Upper lobe of left lung (tissue), 6 donors: ENCODE results near the gene GPR17. TPM values are rescaled to one million over a fixed set of nuclear protein-coding genes. Genes with fewer than 3 reads are reported as not detected.

Experiments
- ATAC-seq, 2 donors: fragments of 200-7000 bp; cut with Tn5 transposase; one replicate each; pipeline ENCODE4 v1.9.1; 2022; ENCODE audit warnings: mild to moderate bottlenecking in 2 of 2, moderate library complexity in 2 of 2; ENCODE audit not compliant: low FRiP score in 2 of 2
- DNase-seq, 2 donors: peaks; one replicate each; pipeline ENCODE4 v3.0.0-alpha.2; 2019 to 2020
- H3K27ac ChIP-seq, 4 donors: fragments of 200-600 bp; sonication (generic); one replicate each; pipeline ENCODE4 v1.5.1; 2016 to 2019
- H3K27me3 ChIP-seq, 4 donors: fragments of 200-600 bp; sonication (generic); one replicate each; pipeline ENCODE4 v1.5.1; 2017 to 2019
- H3K36me3 ChIP-seq, 4 donors: fragments of 200-600 bp; sonication (generic); one replicate each; pipeline ENCODE4 v1.5.1; 2016 to 2019
- H3K4me1 ChIP-seq, 4 donors: fragments of 200-600 bp; sonication (generic); one replicate each; pipeline ENCODE4 v1.5.1; 2018 to 2019
- H3K4me3 ChIP-seq, 4 donors: fragments of 200-600 bp; sonication (generic); one replicate each; pipeline ENCODE4 v1.5.1; 2017 to 2019; ENCODE audit warnings: mild to moderate bottlenecking in 2 of 4, moderate library complexity in 1 of 4
- H3K9me3 ChIP-seq, 4 donors: fragments of 200-600 bp; sonication (generic); one replicate each; pipeline ENCODE4 v1.5.1; 2018 to 2019
- CTCF ChIP-seq, 6 experiments: fragments of 450-650 bp in 4 of 6; fragments of 200-600 bp in 2 of 6; sonication (generic) in 2 of 6; IDR thresholded peaks; one replicate each; pipeline ENCODE4 v1.5.1; 2016 to 2019; ENCODE audit warnings: antibody characterized with exemption in 6 of 6
- EP300 ChIP-seq, 4 donors: sonication (generic); formaldehyde crosslinking; IDR thresholded peaks; one replicate each; pipeline ENCODE4 v1.5.1; 2017; ENCODE audit warnings: antibody characterized with exemption in 4 of 4, control low read depth in 2 of 4
- POLR2A ChIP-seq, 4 donors: fragments of 450-650 bp; IDR thresholded peaks; one replicate each; pipeline ENCODE4 v1.5.1; 2016 to 2017; ENCODE audit warnings: antibody characterized with exemption in 4 of 4, mild to moderate bottlenecking in 2 of 4
- POLR2AphosphoS5 ChIP-seq, 2 donors: sonication (generic); formaldehyde crosslinking; IDR thresholded peaks; one replicate each; pipeline ENCODE4 v1.5.1; 2017; ENCODE audit warnings: antibody characterized with exemption in 2 of 2
- WGBS, 2 donors: methylation state at CpG; one replicate each; pipeline ENCODE4 v1.1.5; 2017 to 2018; 5-methylcytosine and 5-hydroxymethylcytosine counted together
- total RNA-seq, 6 donors: library from RNA; depleted of rRNA in 4 of 6; stranded (reverse); fragments of >200 nt in 4 of 6; gene quantifications; one replicate each; pipeline versions ENCODE4 v1.1.0 to v1.2.1, GENCODE V29; 2016 to 2021
- donor health status: DM: no; HTN: no; CAD: no; lungs with moderate emphysema.
- donor health status: DM: no; HTN: yes; CAD: no; lungs with severe emphysema.

Gene GPR17
- total RNA-seq, 6 donors from 2014 or later: 0.17 to 0.46 (median 0.24) TPM; not detected in 3

- ATAC-seq: peak; percentile 37 to 68
- TF ChIP-seq POLR2A (IDR thresholded peaks at IDR 0.05) (no peak), POLR2AphosphoS5 (IDR thresholded peaks at IDR 0.05) (no peak), CTCF (IDR thresholded peaks at IDR 0.05) (peak in 5 of 6 experiments; percentile 34 to 64 (median 51)), EP300 (IDR thresholded peaks at IDR 0.05) (no peak)
- Histone ChIP-seq H3K4me1 (peaks cover 11 to 17% (median 14%) of the 10 kb centered on the region in 4 donors), H3K27me3 (no peaks in the 10 kb centered on the region), H3K9me3 (peaks cover 0 to 5% (median 1%) of the 10 kb centered on the region in 4 donors), H3K4me3 (peak overlapping the region in 3 of 4 donors; percentile 26 to 44 (median 43)), H3K27ac (peak overlapping the region in 2 of 4 donors; percentile 34 to 50), H3K36me3 (no peaks in the 10 kb centered on the region)
- peak; percentile 77 to 85 for DNase-seq
- 35 to 57% methylated on average over 42 to 49 of the region's 52 CpGs for WGBS, 2 donors
Measured at GRCh38 chr2:127695491-127696472, 49.8 kb downstream of the GPR17 start.

GRCh38 chr2:127697482-127698180 lies 51.7 kb downstream of the GPR17 start:
- no peak for TF ChIP-seq EP300 (IDR thresholded peaks at IDR 0.05)
- TF ChIP-seq CTCF (IDR thresholded peaks at IDR 0.05): no peak
- TF ChIP-seq POLR2AphosphoS5 (IDR thresholded peaks at IDR 0.05): no peak
- TF ChIP-seq POLR2A (IDR thresholded peaks at IDR 0.05): no peak
- 90 to 97% methylated on average over 20 to 21 of the region's 21 CpGs for WGBS, 2 donors
- Histone ChIP-seq H3K27ac (no peak overlapping the region), H3K36me3 (no peaks in the 10 kb centered on the region), H3K4me1 (peaks cover 16 to 24% (median 20%) of the 10 kb centered on the region in 4 donors), H3K4me3 (no peak overlapping the region), H3K9me3 (no peaks in the 10 kb centered on the region), H3K27me3 (no peaks in the 10 kb centered on the region)
- ATAC-seq (no peak), DNase-seq (no peak)

- no peak overlapping the region for H3K27ac ChIP-seq
- 95% methylated on average over 27 of the region's 27 CpGs for WGBS, 2 donors
- DNase-seq (no peak), ATAC-seq (no peak)
- H3K4me3 ChIP-seq: no peak overlapping the region
- TF ChIP-seq POLR2A (IDR thresholded peaks at IDR 0.05) (no peak), POLR2AphosphoS5 (IDR thresholded peaks at IDR 0.05) (no peak), EP300 (IDR thresholded peaks at IDR 0.05) (no peak), CTCF (IDR thresholded peaks at IDR 0.05) (no peak)
- no peaks in the 10 kb centered on the region for H3K36me3 ChIP-seq
- H3K27me3 ChIP-seq: no peaks in the 10 kb centered on the region
- H3K4me1 ChIP-seq: peaks cover 27 to 35% (median 31%) of the 10 kb centered on the region in 4 donors
- no peaks in the 10 kb centered on the region for H3K9me3 ChIP-seq
Measured at GRCh38 chr2:127698553-127699355, 52.8 kb downstream of the GPR17 start.

GRCh38 chr2:127700527-127701192 lies 54.7 kb downstream of the GPR17 start:
- Histone ChIP-seq H3K9me3 (no peaks in the 10 kb centered on the region), H3K27me3 (no peaks in the 10 kb centered on the region), H3K4me1 (peaks cover 38 to 49% (median 41%) of the 10 kb centered on the region in 4 donors), H3K4me3 (peak overlapping the region; percentile 25 to 92 (median 82)), H3K27ac (peak overlapping the region; percentile 92 to 99 (median 98)), H3K36me3 (peaks cover 0 to 3% (median 0%) of the 10 kb centered on the region in 4 donors)
- WGBS, 2 donors: 45 to 63% methylated on average over 17 of the region's 17 CpGs
- TF ChIP-seq POLR2AphosphoS5 (IDR thresholded peaks at IDR 0.05) (peak in 1 of 2 donors; percentile 56), EP300 (IDR thresholded peaks at IDR 0.05) (peak in 2 of 4 donors; percentile 48 to 59), CTCF (IDR thresholded peaks at IDR 0.05) (no peak), POLR2A (IDR thresholded peaks at IDR 0.05) (no peak)
- DNase-seq: peak in 1 of 2 donors; percentile 84
- ATAC-seq: peak; percentile 39 to 66
